ENCODE results near the gene ENDOU. TPM values are rescaled to one million over a fixed set of nuclear protein-coding genes. Genes with fewer than 3 reads are reported as not detected.
A peak's percentile ranks its signal among the peaks of the same experiment; 100 is the strongest.

The ENDOU gene
- total RNA-seq, 1 experiment from 2014 or later: not detected

- H3K27me3 ChIP-seq (ENCODE audit: control insufficient read depth, insufficient read depth, low read length): no peaks in the 10 kb centered on the region; the same call in 1 of the 2 replicates
- no peaks in the 10 kb centered on the region for H3K36me3 ChIP-seq (replicated peaks; ENCODE audit: control insufficient read depth, insufficient read depth, low read length)
- no peak for DNase-seq
- H3K4me3 ChIP-seq (ENCODE audit: insufficient read depth, low read depth, low read length): no peak overlapping the region
These were observed 15.6 kb downstream of the ENDOU start for GRCh38 chr12:47709671-47710070.

GRCh38 chr12:47709237-47709636 lies 16.1 kb downstream of the ENDOU start:
- no peak for DNase-seq
- Histone ChIP-seq H3K36me3 (replicated peaks; ENCODE audit: control insufficient read depth, insufficient read depth, low read length) (no peaks in the 10 kb centered on the region), H3K4me3 (ENCODE audit: insufficient read depth, low read depth, low read length) (no peak overlapping the region), H3K27me3 (ENCODE audit: control insufficient read depth, insufficient read depth, low read length) (no peaks in the 10 kb centered on the region; the same call in 1 of the 2 replicates)

DNA sequence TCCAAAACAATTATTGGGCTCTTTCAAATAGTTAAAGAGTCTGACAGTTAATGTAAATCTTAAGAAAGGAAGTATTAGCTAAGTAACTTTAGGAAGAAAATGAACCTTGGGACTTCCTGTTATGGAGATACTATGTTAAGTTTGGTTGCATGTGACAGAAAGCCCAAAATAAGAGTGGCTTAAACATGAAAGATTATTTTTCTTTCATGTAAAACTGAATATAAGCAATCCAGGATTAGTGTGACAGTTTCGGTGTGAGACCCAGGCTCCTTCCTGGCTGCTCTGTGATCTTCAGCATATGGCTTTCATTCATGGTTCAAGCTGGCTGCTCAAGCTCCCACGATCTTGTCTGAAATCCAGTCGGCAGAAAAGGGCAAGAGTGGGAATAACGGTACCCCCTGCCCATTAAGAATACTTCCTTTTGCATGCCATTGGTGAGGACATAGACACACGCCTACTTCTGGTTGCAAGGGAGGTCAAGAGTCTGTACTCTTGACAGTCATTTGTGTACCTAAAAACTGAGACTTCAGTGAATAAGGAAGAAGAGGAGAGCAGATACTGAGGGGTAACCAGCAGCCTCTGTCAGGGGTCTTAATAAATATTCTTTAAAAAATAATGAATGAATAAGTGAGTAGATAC lies 17.3 kb downstream of the ENDOU start:
- Histone ChIP-seq H3K27me3 (ENCODE audit: control insufficient read depth, insufficient read depth, low read length) (no peaks in the 10 kb centered on the region; the same call in 1 of the 2 replicates), H3K4me3 (ENCODE audit: insufficient read depth, low read depth, low read length) (no peak overlapping the region), H3K36me3 (replicated peaks; ENCODE audit: control insufficient read depth, insufficient read depth, low read length) (no peaks in the 10 kb centered on the region)
- no peak for DNase-seq

DNA sequence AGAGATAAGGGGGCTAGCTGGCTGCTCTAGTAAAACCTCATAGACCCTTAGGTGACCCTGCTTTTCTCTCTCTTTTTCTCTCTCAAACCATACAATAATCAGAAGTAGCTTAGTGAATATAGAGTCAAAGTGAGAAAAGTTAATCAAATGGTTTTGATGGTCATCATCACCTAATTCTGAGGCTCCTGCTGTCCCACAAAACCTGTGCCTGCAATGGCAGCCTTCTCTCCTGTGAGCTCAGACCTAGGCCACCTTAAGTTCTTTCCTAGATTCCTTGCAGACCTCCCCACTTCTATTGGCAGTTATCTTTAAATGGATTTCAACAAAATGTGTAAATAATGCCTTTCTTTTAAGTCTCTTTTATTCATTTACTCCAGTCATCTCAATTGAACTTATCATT lies 17.9 kb downstream of the ENDOU start:
- H3K36me3 ChIP-seq (replicated peaks; ENCODE audit: control insufficient read depth, insufficient read depth, low read length): no peaks in the 10 kb centered on the region
- no peak overlapping the region for H3K4me3 ChIP-seq (ENCODE audit: insufficient read depth, low read depth, low read length)
- no peaks in the 10 kb centered on the region; the same call in 1 of the 2 replicates for H3K27me3 ChIP-seq (ENCODE audit: control insufficient read depth, insufficient read depth, low read length)
- DNase-seq: no peak

DNA sequence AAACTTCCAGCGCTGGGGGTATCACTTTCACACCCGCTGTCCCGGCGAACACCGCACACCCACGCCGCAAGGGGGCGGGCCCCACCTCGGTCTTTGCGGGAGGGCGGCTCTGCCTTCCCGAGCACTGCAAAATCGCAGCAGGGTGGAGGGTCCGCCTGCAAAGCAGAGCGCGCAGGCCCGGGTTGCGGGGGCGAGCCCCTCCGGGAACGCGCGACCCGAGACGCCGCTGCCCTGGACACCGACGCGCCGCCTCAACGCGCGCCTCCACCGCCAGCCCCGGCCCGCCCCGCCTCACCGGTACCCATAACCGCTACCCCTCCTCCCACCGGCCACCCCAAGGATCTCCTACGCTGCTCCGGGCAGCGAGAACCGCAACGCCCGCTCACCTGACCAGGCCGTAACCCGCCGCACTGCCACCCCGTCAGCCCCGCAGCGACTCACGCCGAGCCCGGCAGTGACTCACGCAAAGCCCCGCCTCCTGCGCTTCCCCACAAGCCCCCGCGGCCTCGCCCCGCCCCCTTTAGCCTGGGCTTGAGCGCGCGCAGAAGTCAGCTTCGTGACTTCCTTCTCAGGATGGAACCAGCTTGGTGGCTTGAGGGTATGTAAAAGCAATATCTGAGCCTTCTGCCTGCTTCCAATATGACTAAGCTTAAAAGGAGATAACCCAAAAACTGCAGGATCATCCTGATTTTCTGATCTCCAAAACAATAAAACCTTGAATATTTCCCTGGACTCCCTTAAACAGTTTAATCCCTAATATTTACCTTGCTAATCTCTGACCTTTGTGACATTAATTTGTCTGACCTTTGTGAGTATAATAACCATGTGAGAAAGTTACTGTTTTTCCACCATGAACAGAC lies 19.5 kb downstream of the ENDOU start, which contains the start of gene RPAP3:
RPAP3 (minus strand) TSS at position 465 of the 860 bp plus-strand sequence. CDS start 3,190 bp downstream, outside the sequence.
- Histone ChIP-seq H3K4me3 (ENCODE audit: insufficient read depth, low read depth, low read length) (peak within 1 kb of the TSS; percentile 84), H3K36me3 (replicated peaks; ENCODE audit: control insufficient read depth, insufficient read depth, low read length) (no peaks in the 10 kb centered on the region; the same call in 1 of the 2 replicates), H3K27me3 (ENCODE audit: control insufficient read depth, insufficient read depth, low read length) (no peaks in the 10 kb centered on the region)
- peak; percentile 95 for DNase-seq

- H3K27me3 ChIP-seq (ENCODE audit: control insufficient read depth, insufficient read depth, low read length): no peaks in the 10 kb centered on the region
- DNase-seq: no peak
- peaks cover 3% of the 10 kb centered on the region; the same call in 1 of the 2 replicates for H3K36me3 ChIP-seq (replicated peaks; ENCODE audit: control insufficient read depth, insufficient read depth, low read length)
- H3K4me3 ChIP-seq (ENCODE audit: insufficient read depth, low read depth, low read length): peak overlapping the region; percentile 84
These were observed 20.1 kb downstream of the ENDOU start for GRCh38 chr12:47705229-47705565.

DNA sequence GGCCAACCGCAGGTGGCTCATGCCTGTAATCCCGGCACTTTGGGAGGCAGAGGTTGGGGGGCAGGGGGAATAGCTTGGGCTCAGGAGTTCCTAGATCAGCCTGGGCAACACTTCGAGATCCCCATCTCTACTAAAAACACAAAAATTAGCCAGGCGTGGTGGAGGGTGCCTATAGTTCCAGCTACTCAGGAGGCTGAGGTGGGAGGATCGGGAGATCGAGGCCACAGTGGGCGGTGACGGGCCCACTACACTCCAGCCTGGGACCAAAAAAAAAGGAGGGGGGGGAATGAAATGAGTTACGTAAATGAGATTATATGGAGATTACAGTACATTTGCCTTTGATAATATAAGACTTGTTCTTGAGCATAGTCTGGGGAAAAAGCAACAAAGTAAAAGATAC lies 20.6 kb downstream of the ENDOU start:
- DNase-seq: no peak
- peak overlapping the region; percentile 84; the same call in 1 of the 2 replicates for H3K4me3 ChIP-seq (ENCODE audit: insufficient read depth, low read depth, low read length)
- peaks cover 3% of the 10 kb centered on the region; the same call in 1 of the 2 replicates for H3K36me3 ChIP-seq (replicated peaks; ENCODE audit: control insufficient read depth, insufficient read depth, low read length)
- no peaks in the 10 kb centered on the region for H3K27me3 ChIP-seq (ENCODE audit: control insufficient read depth, insufficient read depth, low read length)

- Histone ChIP-seq H3K4me3 (ENCODE audit: insufficient read depth, low read depth, low read length) (no peak overlapping the region), H3K27me3 (ENCODE audit: control insufficient read depth, insufficient read depth, low read length) (no peaks in the 10 kb centered on the region), H3K36me3 (replicated peaks; ENCODE audit: control insufficient read depth, insufficient read depth, low read length) (peaks cover 3% of the 10 kb centered on the region)
- DNase-seq: no peak
These were observed 25.0 kb downstream of the ENDOU start for GRCh38 chr12:47700263-47700662.

- no peaks in the 10 kb centered on the region for H3K27me3 ChIP-seq (ENCODE audit: control insufficient read depth, insufficient read depth, low read length)
- H3K36me3 ChIP-seq (replicated peaks; ENCODE audit: control insufficient read depth, insufficient read depth, low read length): peaks cover 3% of the 10 kb centered on the region
- no peak overlapping the region for H3K4me3 ChIP-seq (ENCODE audit: insufficient read depth, low read depth, low read length)
- no peak for DNase-seq
These were observed 26.7 kb downstream of the ENDOU start for GRCh38 chr12:47698631-47699030.

GRCh38 chr12:47698055-47698454 lies 27.2 kb downstream of the ENDOU start:
- no peaks in the 10 kb centered on the region for H3K27me3 ChIP-seq (ENCODE audit: control insufficient read depth, insufficient read depth, low read length)
- H3K4me3 ChIP-seq (ENCODE audit: insufficient read depth, low read depth, low read length): no peak overlapping the region
- H3K36me3 ChIP-seq (replicated peaks; ENCODE audit: control insufficient read depth, insufficient read depth, low read length): peaks cover 3% of the 10 kb centered on the region
- no peak for DNase-seq

- DNase-seq: no peak
- H3K27me3 ChIP-seq (ENCODE audit: control insufficient read depth, insufficient read depth, low read length): no peaks in the 10 kb centered on the region
- no peak overlapping the region for H3K4me3 ChIP-seq (ENCODE audit: insufficient read depth, low read depth, low read length)
- H3K36me3 ChIP-seq (replicated peaks; ENCODE audit: control insufficient read depth, insufficient read depth, low read length): no peaks in the 10 kb centered on the region; the same call in 1 of the 2 replicates
These were observed 36.1 kb downstream of the ENDOU start for GRCh38 chr12:47689215-47689614.

GRCh38 chr12:47687636-47688035 lies 37.7 kb downstream of the ENDOU start:
- H3K36me3 ChIP-seq (replicated peaks; ENCODE audit: control insufficient read depth, insufficient read depth, low read length): no peaks in the 10 kb centered on the region; the same call in 1 of the 2 replicates
- H3K4me3 ChIP-seq (ENCODE audit: insufficient read depth, low read depth, low read length): no peak overlapping the region
- no peaks in the 10 kb centered on the region for H3K27me3 ChIP-seq (ENCODE audit: control insufficient read depth, insufficient read depth, low read length)
- DNase-seq: no peak

GRCh38 chr12:47686645-47687240 lies 38.5 kb downstream of the ENDOU start:
- no peaks in the 10 kb centered on the region; the same call in 1 of the 2 replicates for H3K36me3 ChIP-seq (replicated peaks; ENCODE audit: control insufficient read depth, insufficient read depth, low read length)
- no peak overlapping the region for H3K4me3 ChIP-seq (ENCODE audit: insufficient read depth, low read depth, low read length)
- DNase-seq: peak; percentile 36
- no peaks in the 10 kb centered on the region for H3K27me3 ChIP-seq (ENCODE audit: control insufficient read depth, insufficient read depth, low read length)

- H3K4me3 ChIP-seq (ENCODE audit: insufficient read depth, low read depth, low read length): no peak overlapping the region
- no peak for DNase-seq
These were observed 45.5 kb downstream of the ENDOU start for GRCh38 chr12:47679785-47680184.

More at GRCh38 chr12:47679785-47680184, 45.5 kb downstream of the ENDOU start:
- Histone ChIP-seq H3K36me3 (replicated peaks; ENCODE audit: control insufficient read depth, insufficient read depth, low read length) (no peaks in the 10 kb centered on the region; the same call in 1 of the 2 replicates), H3K27me3 (ENCODE audit: control insufficient read depth, insufficient read depth, low read length) (no peaks in the 10 kb centered on the region)

All from H7 (cell line).